HCT116 (cell line): ENCODE results near the gene ISCU. TPM values are rescaled to one million over a fixed set of nuclear protein-coding genes. Genes with fewer than 3 reads are reported as not detected.

Experiments used
- ATAC-seq: fragments of 200-7000 bp; cut with Tn5 transposase; 2 replicates; pipeline ENCODE4 v1.9.1; 2020; ENCODE audit warnings: mild to moderate bottlenecking, moderate library complexity
- BruUV-seq: library from RNA; stranded (reverse); fragments of 400-500 nt; replicated peaks from 2 replicates; lab custom pipeline; 2021; lab: Mats Ljungman, UMichigan
- CTCF ChIA-PET: fragments of 300-600 bp; sonication (Branson Sonifier 250); formaldehyde crosslinking; loops from one replicate; lab custom pipeline; 2021; ENCODE audit warnings: antibody characterized with exemption; lab: Charles Lee
- POLR2A ChIA-PET: fragments of 300-600, 350-600 bp; sonication (Branson Sonifier 250); formaldehyde crosslinking; loops from one replicate; lab custom pipeline; 2021; ENCODE audit warnings: antibody characterized with exemption; lab: Charles Lee
- RAD21 ChIA-PET, 2 experiments: fragments of 300-600 bp; sonication (Branson Sonifier 250); formaldehyde crosslinking; loops; one replicate each; lab custom pipeline; 2023; ENCODE audit warnings: low total read pairs in 2 of 2; ENCODE audit not compliant: uncharacterized antibody in 2 of 2, unreplicated experiment in 2 of 2, low non-redundant PET in 1 of 2; lab: Charles Lee
- DNase-seq: peaks from one replicate; pipeline ENCODE4 v3.0.0-alpha.2; 2010; ENCODE audit warnings: low read depth, low spot score
- H2AFZ ChIP-seq: fragments of 200-600 bp; shearing (Covaris generic), sonication (generic); 2 replicates; pipeline ENCODE4 v1.6.1; 2017; ENCODE audit warnings: low read depth, mixed run types, mixed read lengths, antibody characterized with exemption, low read length; ENCODE audit not compliant: poor library complexity, severe bottlenecking
- H3K27ac ChIP-seq: 2 replicates; pipeline ENCODE4 v1.5.1; 2012; ENCODE audit warnings: low read depth, low read length
- H3K27me3 ChIP-seq: fragments of 200-600 bp; sonication (generic); 2 replicates; pipeline ENCODE4 v1.6.1; 2016; ENCODE audit warnings: mixed run types, low read length, mixed read lengths; ENCODE audit not compliant: insufficient read depth
- H3K36me3 ChIP-seq, 2 experiments: fragments of 200-500 bp in 1 of 2; fragments of 200-600 bp in 1 of 2; sonication (Bioruptor generic) in 1 of 2; sonication (generic) in 1 of 2; 2 replicates each; pipeline versions ENCODE4 v1.5.1 to v1.6.1; 2014 to 2016; ENCODE audit warnings: low read length in 2 of 2, inconsistent platforms in 1 of 2, mixed read lengths in 1 of 2, mixed run types in 1 of 2; ENCODE audit not compliant: insufficient read depth in 2 of 2, control insufficient read depth in 1 of 2
- H3K4me1 ChIP-seq, 2 experiments: fragments of 200-600 bp in 1 of 2; sonication (generic) in 1 of 2; 2 replicates each; pipeline versions ENCODE4 v1.5.1 to v1.6.1; 2012 to 2017; ENCODE audit warnings: low read length in 2 of 2, inconsistent platforms in 1 of 2, mild to moderate bottlenecking in 1 of 2, mixed read lengths in 1 of 2, mixed run types in 1 of 2, moderate library complexity in 1 of 2; ENCODE audit not compliant: insufficient read depth in 2 of 2, control insufficient read depth in 1 of 2
- H3K4me2 ChIP-seq: fragments of 200-600 bp; sonication (generic); 2 replicates; pipeline ENCODE4 v1.6.1; 2017; ENCODE audit warnings: mixed run types, low read length, mixed read lengths
- H3K4me3 ChIP-seq, 2 experiments: fragments of 200-600 bp in 1 of 2; sonication (generic) in 1 of 2; replicated peaks in 1 of 2; 2 replicates each; pipeline ENCODE4 v1.5.1; 2011 to 2016; ENCODE audit warnings: low read length in 2 of 2, control low read depth in 1 of 2, low read depth in 1 of 2, mild to moderate bottlenecking in 1 of 2, mixed read lengths in 1 of 2, mixed run types in 1 of 2
- H3K79me2 ChIP-seq: fragments of 200-600 bp; sonication (generic); 2 replicates; pipeline ENCODE4 v1.6.1; 2017; ENCODE audit warnings: mild to moderate bottlenecking, mixed run types, low read length, moderate library complexity, mixed read lengths; ENCODE audit not compliant: insufficient read depth
- H3K9ac ChIP-seq: fragments of 200-600 bp; sonication (generic); 2 replicates; pipeline ENCODE4 v1.6.1; 2016; ENCODE audit warnings: low read length, mixed read lengths
- H3K9me2 ChIP-seq: fragments of 200-600 bp; sonication (generic), shearing (Covaris generic); 2 replicates; pipeline ENCODE4 v1.6.1; 2017; ENCODE audit warnings: mixed run types, mild to moderate bottlenecking, moderate library complexity; ENCODE audit not compliant: insufficient read depth
- H3K9me3 ChIP-seq, 2 experiments: fragments of 200-500 bp in 1 of 2; fragments of 200-600 bp in 1 of 2; sonication (Bioruptor generic) in 1 of 2; sonication (generic) in 1 of 2; 2 replicates each; pipeline ENCODE4 v1.6.1; 2014 to 2017; ENCODE audit warnings: low read length in 2 of 2, mixed read lengths in 2 of 2, inconsistent platforms in 1 of 2, low read depth in 1 of 2, mild to moderate bottlenecking in 1 of 2, mixed run types in 1 of 2, moderate library complexity in 1 of 2; ENCODE audit not compliant: control insufficient read depth in 1 of 2, insufficient read depth in 1 of 2
- H4K20me1 ChIP-seq: fragments of 200-600 bp; sonication (generic), shearing (Covaris generic); 2 replicates; pipeline ENCODE4 v1.6.1; 2017; ENCODE audit warnings: mixed run types, mild to moderate bottlenecking, moderate library complexity; ENCODE audit not compliant: insufficient read depth
- ATF3 ChIP-seq: IDR thresholded peaks from 2 replicates; pipeline ENCODE4 v1.6.1; 2012
- CTCF ChIP-seq, 3 experiments: fragments of 200-600 bp in 1 of 3; sonication (generic) in 1 of 3; IDR thresholded peaks in 2 of 3; conservative IDR thresholded peaks in 1 of 3; 2 replicates each; pipeline ENCODE4 v1.5.1; 2012 to 2017; ENCODE audit warnings: low read depth in 2 of 3, low read length in 2 of 3, antibody characterized with exemption in 1 of 3, borderline replicate concordance in 1 of 3, control low read depth in 1 of 3, mild to moderate bottlenecking in 1 of 3, mixed read lengths in 1 of 3, mixed run types in 1 of 3, moderate library complexity in 1 of 3; ENCODE audit not compliant: insufficient read depth in 1 of 3
- EGR1 ChIP-seq: IDR thresholded peaks from 2 replicates; pipeline ENCODE4 v1.6.1; 2012; ENCODE audit warnings: low read depth
- ELF1 ChIP-seq: IDR thresholded peaks from 2 replicates; pipeline ENCODE4 v1.6.1; 2012; ENCODE audit warnings: low read depth, borderline replicate concordance
- EZH2 ChIP-seq: fragments of 200-600 bp; sonication (generic); IDR thresholded peaks from 2 replicates; pipeline ENCODE4 v1.6.1; 2017; ENCODE audit warnings: antibody characterized with exemption, mixed run types
- JUND ChIP-seq: IDR thresholded peaks from 2 replicates; pipeline ENCODE4 v1.6.1; 2012
- REST ChIP-seq: IDR thresholded peaks from 2 replicates; pipeline ENCODE4 v1.6.1; 2012; ENCODE audit warnings: low read depth
- SIN3A ChIP-seq: IDR thresholded peaks from 2 replicates; pipeline ENCODE4 v1.6.1; 2012; ENCODE audit warnings: low read depth
- TCF7L2 ChIP-seq: IDR thresholded peaks from 2 replicates; pipeline ENCODE4 v1.7.0; 2011; ENCODE audit warnings: borderline replicate concordance, inconsistent platforms; ENCODE audit not compliant: insufficient read depth, insufficient read length; ENCODE audit errors: extremely low read depth
- YY1 ChIP-seq: IDR thresholded peaks from 2 replicates; pipeline ENCODE4 v1.6.1; 2011; ENCODE audit warnings: low read length, low read depth, moderate library complexity, mild to moderate bottlenecking; ENCODE audit not compliant: insufficient replicate concordance; ENCODE audit errors: extremely low read depth
- ZBTB33 ChIP-seq: IDR thresholded peaks from 2 replicates; pipeline ENCODE4 v1.6.1; 2011; ENCODE audit warnings: mild to moderate bottlenecking, low read length, moderate library complexity; ENCODE audit not compliant: insufficient replicate concordance; ENCODE audit errors: extremely low read depth
- ZFX ChIP-seq: fragments of 450-650 bp; IDR thresholded peaks from 2 replicates; pipeline ENCODE4 v1.6.1; 2017
- intact Hi-C: fragments of 100-400 bp; cut with micrococcal nuclease; formaldehyde crosslinking; loops from 2 replicates; pipeline ENCODE4 v1.10.0; 2022
- total RNA-seq: library from RNA; stranded (reverse); gene quantifications from one replicate; pipeline ENCODE4 v1.2.1, GENCODE V29; 2021; ENCODE audit not compliant: unreplicated experiment

Gene ISCU
- total RNA-seq, 1 experiment from 2014 or later = 89.6 TPM

- H4K20me1 ChIP-seq = no peaks in the 10 kb centered on the region
- no peak overlapping the region for H3K4me2 ChIP-seq
- no TSS peak for BruUV-seq
- H3K79me2 ChIP-seq = no peaks in the 10 kb centered on the region
- ATAC-seq (no peak), DNase-seq (no peak)
- CTCF ChIA-PET = no interaction called here
- H3K9me3 ChIP-seq = no peaks in the 10 kb centered on the region
- RAD21 ChIA-PET = no interaction called here
- H3K4me3 ChIP-seq = no peak overlapping the region
- no peak overlapping the region for H3K27ac ChIP-seq
- intact Hi-C loops = no loop called here
- POLR2A ChIA-PET = no interaction called here
- no peaks in the 10 kb centered on the region for H3K9me2 ChIP-seq
- no peaks in the 10 kb centered on the region for H3K27me3 ChIP-seq
- H3K9ac ChIP-seq = no peak overlapping the region
- TF ChIP-seq TCF7L2 (no peak), ZFX (no peak), CTCF (IDR thresholded peaks at IDR 0.05 in 2 of 3, conservative IDR thresholded peaks at IDR 0.05 in 1 of 3; ENCODE audit: borderline replicate concordance in 1 of 3, insufficient read depth in 1 of 3, low read depth in 2 of 3, low read length in 2 of 3) (no peak), EZH2 (no peak), SIN3A (no peak), JUND (no peak), ELF1 (no peak), ATF3 (no peak), REST (no peak), ZBTB33 (no peak), EGR1 (no peak), YY1 (no peak)
- no peaks in the 10 kb centered on the region for H3K4me1 ChIP-seq
- H2AFZ ChIP-seq = no peak overlapping the region
- H3K36me3 ChIP-seq = no peaks in the 10 kb centered on the region
Measured at GRCh38 chr12:108578264-108578663, 15.9 kb downstream of the ISCU start.
